ENCODE measurements around the gene MTUS2. TPM values are rescaled to one million over a fixed set of nuclear protein-coding genes. Genes with fewer than 3 reads are reported as not detected.
A peak's percentile ranks its signal among the peaks of the same experiment; 100 is the strongest.

The MTUS2 gene
- total RNA-seq, 1 experiment from 2014 or later: 6.6 TPM

- Histone ChIP-seq H3K9ac (ENCODE audit: low read length) (no peak overlapping the region), H3K36me3 (ENCODE audit: insufficient read depth, low read length) (no peaks in the 10 kb centered on the region), H3K4me1 (ENCODE audit: low read length) (no peaks in the 10 kb centered on the region), H3K9me2 (replicated peaks; ENCODE audit: insufficient read depth, low read length) (no peaks in the 10 kb centered on the region), H3K9me3 (ENCODE audit: low read length) (no peaks in the 10 kb centered on the region), H3K27me3 (ENCODE audit: low read length) (no peaks in the 10 kb centered on the region), H2AFZ (ENCODE audit: low read length) (no peak overlapping the region), H3K27ac (ENCODE audit: low read length) (no peak overlapping the region), H3K79me2 (ENCODE audit: low read length) (no peaks in the 10 kb centered on the region), H4K20me1 (ENCODE audit: insufficient read depth, low read depth, low read length) (no peaks in the 10 kb centered on the region), H3K4me3 (ENCODE audit: low read length) (no peak overlapping the region), H3K4me2 (ENCODE audit: low read depth, low read length, poor library complexity, severe bottlenecking) (no peak overlapping the region)
- no peak for DNase-seq
These were observed 280.6 kb downstream of the MTUS2 start for GRCh38 chr13:29100758-29101157.

DNA sequence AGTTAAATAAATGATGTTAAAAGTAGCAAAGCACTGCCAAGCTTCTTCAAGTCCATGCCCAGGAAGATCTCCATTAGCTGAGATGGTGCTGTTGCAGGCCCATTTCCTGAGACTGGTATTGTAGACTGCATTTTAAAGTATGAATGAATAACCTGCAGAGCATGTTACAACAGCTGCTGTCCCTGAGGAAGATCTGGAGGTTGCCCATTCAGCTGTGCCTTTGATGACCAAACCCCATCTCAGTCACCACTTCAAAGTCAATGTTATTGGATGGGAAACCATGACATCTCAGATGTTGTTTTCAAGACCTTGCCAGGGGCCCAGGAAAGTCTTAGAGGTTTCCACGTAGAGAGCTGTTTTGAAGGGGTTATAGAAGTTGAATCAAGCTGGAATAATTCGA, 281.3 kb downstream of the MTUS2 start:
- Histone ChIP-seq H3K79me2 (ENCODE audit: low read length) (no peaks in the 10 kb centered on the region), H3K4me1 (ENCODE audit: low read length) (no peaks in the 10 kb centered on the region), H3K4me2 (ENCODE audit: low read depth, low read length, poor library complexity, severe bottlenecking) (no peak overlapping the region), H3K9me3 (ENCODE audit: low read length) (no peaks in the 10 kb centered on the region), H3K27ac (ENCODE audit: low read length) (no peak overlapping the region), H2AFZ (ENCODE audit: low read length) (no peak overlapping the region), H3K36me3 (ENCODE audit: insufficient read depth, low read length) (no peaks in the 10 kb centered on the region), H3K4me3 (ENCODE audit: low read length) (no peak overlapping the region), H4K20me1 (ENCODE audit: insufficient read depth, low read depth, low read length) (no peaks in the 10 kb centered on the region), H3K9me2 (replicated peaks; ENCODE audit: insufficient read depth, low read length) (no peaks in the 10 kb centered on the region), H3K27me3 (ENCODE audit: low read length) (no peaks in the 10 kb centered on the region), H3K9ac (ENCODE audit: low read length) (no peak overlapping the region)
- DNase-seq: no peak

- Histone ChIP-seq H3K27me3 (ENCODE audit: low read length) (no peaks in the 10 kb centered on the region), H3K9me2 (replicated peaks; ENCODE audit: insufficient read depth, low read length) (no peaks in the 10 kb centered on the region), H3K79me2 (ENCODE audit: low read length) (no peaks in the 10 kb centered on the region), H3K4me3 (ENCODE audit: low read length) (no peak overlapping the region), H3K9ac (ENCODE audit: low read length) (no peak overlapping the region), H3K27ac (ENCODE audit: low read length) (no peak overlapping the region), H3K9me3 (ENCODE audit: low read length) (no peaks in the 10 kb centered on the region), H2AFZ (ENCODE audit: low read length) (no peak overlapping the region), H3K4me1 (ENCODE audit: low read length) (no peaks in the 10 kb centered on the region), H4K20me1 (ENCODE audit: insufficient read depth, low read depth, low read length) (no peaks in the 10 kb centered on the region), H3K4me2 (ENCODE audit: low read depth, low read length, poor library complexity, severe bottlenecking) (no peak overlapping the region), H3K36me3 (ENCODE audit: insufficient read depth, low read length) (no peaks in the 10 kb centered on the region)
- DNase-seq: no peak
These were observed 281.8 kb downstream of the MTUS2 start for GRCh38 chr13:29101905-29102304.

- H3K4me3 ChIP-seq (ENCODE audit: low read length): no peak overlapping the region
- no peaks in the 10 kb centered on the region for H3K36me3 ChIP-seq (ENCODE audit: insufficient read depth, low read length)
These were observed 283.1 kb downstream of the MTUS2 start for GRCh38 chr13:29103065-29103800.

GRCh38 chr13:29104461-29104860, 284.3 kb downstream of the MTUS2 start:
- Histone ChIP-seq H3K27me3 (ENCODE audit: low read length) (no peaks in the 10 kb centered on the region), H3K9me3 (ENCODE audit: low read length) (no peaks in the 10 kb centered on the region), H3K9me2 (replicated peaks; ENCODE audit: insufficient read depth, low read length) (no peaks in the 10 kb centered on the region), H3K9ac (ENCODE audit: low read length) (no peak overlapping the region), H3K79me2 (ENCODE audit: low read length) (no peaks in the 10 kb centered on the region), H3K4me1 (ENCODE audit: low read length) (no peaks in the 10 kb centered on the region), H3K27ac (ENCODE audit: low read length) (no peak overlapping the region), H3K4me2 (ENCODE audit: low read depth, low read length, poor library complexity, severe bottlenecking) (no peak overlapping the region), H3K36me3 (ENCODE audit: insufficient read depth, low read length) (no peaks in the 10 kb centered on the region), H4K20me1 (ENCODE audit: insufficient read depth, low read depth, low read length) (no peaks in the 10 kb centered on the region), H2AFZ (ENCODE audit: low read length) (no peak overlapping the region), H3K4me3 (ENCODE audit: low read length) (no peak overlapping the region)
- DNase-seq: no peak

More at GRCh38 chr13:29103065-29103800, 283.1 kb downstream of the MTUS2 start:
- Histone ChIP-seq H3K4me1 (ENCODE audit: low read length) (no peaks in the 10 kb centered on the region), H3K27me3 (ENCODE audit: low read length) (no peaks in the 10 kb centered on the region), H3K9me2 (replicated peaks; ENCODE audit: insufficient read depth, low read length) (no peaks in the 10 kb centered on the region), H3K9me3 (ENCODE audit: low read length) (no peaks in the 10 kb centered on the region), H3K4me2 (ENCODE audit: low read depth, low read length, poor library complexity, severe bottlenecking) (no peak overlapping the region), H4K20me1 (ENCODE audit: insufficient read depth, low read depth, low read length) (no peaks in the 10 kb centered on the region), H3K9ac (ENCODE audit: low read length) (no peak overlapping the region), H3K27ac (ENCODE audit: low read length) (no peak overlapping the region), H3K79me2 (ENCODE audit: low read length) (no peaks in the 10 kb centered on the region), H2AFZ (ENCODE audit: low read length) (no peak overlapping the region)
- DNase-seq: no peak

DNA sequence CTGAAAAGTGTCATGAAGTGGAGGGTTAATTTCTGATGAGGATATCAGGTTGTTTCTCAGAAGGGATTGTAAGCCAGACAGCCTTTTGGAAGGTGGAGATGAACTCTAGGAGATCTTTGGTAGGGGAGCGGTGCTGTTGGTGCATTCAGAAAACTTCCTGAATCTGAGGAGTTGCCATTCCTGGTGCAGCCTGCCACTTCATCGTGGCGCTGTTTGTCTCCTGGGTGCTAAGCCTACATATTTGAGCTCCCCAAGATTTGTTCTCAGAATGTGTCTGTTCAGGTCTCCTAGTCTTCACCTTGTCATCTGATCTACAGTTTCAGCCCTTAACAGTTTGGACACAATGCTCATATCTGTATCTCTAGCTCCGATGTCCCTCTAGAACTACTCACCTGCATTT, 285.6 kb downstream of the MTUS2 start:
- Histone ChIP-seq H3K4me1 (ENCODE audit: low read length) (no peaks in the 10 kb centered on the region), H3K9me2 (replicated peaks; ENCODE audit: insufficient read depth, low read length) (no peaks in the 10 kb centered on the region), H3K27me3 (ENCODE audit: low read length) (no peaks in the 10 kb centered on the region), H3K36me3 (ENCODE audit: insufficient read depth, low read length) (no peaks in the 10 kb centered on the region), H3K4me3 (ENCODE audit: low read length) (no peak overlapping the region), H3K27ac (ENCODE audit: low read length) (no peak overlapping the region), H3K79me2 (ENCODE audit: low read length) (no peaks in the 10 kb centered on the region), H2AFZ (ENCODE audit: low read length) (no peak overlapping the region), H3K9me3 (ENCODE audit: low read length) (no peaks in the 10 kb centered on the region), H4K20me1 (ENCODE audit: insufficient read depth, low read depth, low read length) (no peaks in the 10 kb centered on the region), H3K9ac (ENCODE audit: low read length) (no peak overlapping the region), H3K4me2 (ENCODE audit: low read depth, low read length, poor library complexity, severe bottlenecking) (no peak overlapping the region)
- DNase-seq: peak; percentile 61

DNA sequence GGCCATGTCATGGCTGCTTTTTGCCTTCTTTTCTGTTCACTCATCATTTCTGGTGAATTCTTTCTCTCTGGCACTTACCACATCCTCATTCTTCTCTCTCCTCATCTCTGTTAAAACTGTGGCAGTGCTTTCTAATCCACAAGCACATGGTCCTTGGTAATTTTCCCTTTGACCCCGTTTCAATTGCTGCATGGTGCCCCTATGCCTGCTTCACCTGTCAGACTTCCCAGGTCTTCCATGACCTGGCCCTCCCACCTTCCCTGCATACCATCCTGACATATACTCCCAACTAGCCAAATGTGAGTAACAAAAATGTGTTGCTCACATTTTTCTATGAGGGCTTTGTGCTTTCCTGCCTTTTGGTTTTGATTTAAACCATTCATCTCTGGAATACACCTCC, 286.5 kb downstream of the MTUS2 start:
- Histone ChIP-seq H3K36me3 (ENCODE audit: insufficient read depth, low read length) (no peaks in the 10 kb centered on the region), H3K9me2 (replicated peaks; ENCODE audit: insufficient read depth, low read length) (no peaks in the 10 kb centered on the region), H3K27me3 (ENCODE audit: low read length) (no peaks in the 10 kb centered on the region), H3K9ac (ENCODE audit: low read length) (no peak overlapping the region), H3K4me2 (ENCODE audit: low read depth, low read length, poor library complexity, severe bottlenecking) (no peak overlapping the region), H3K4me1 (ENCODE audit: low read length) (no peaks in the 10 kb centered on the region), H3K79me2 (ENCODE audit: low read length) (no peaks in the 10 kb centered on the region), H3K9me3 (ENCODE audit: low read length) (no peaks in the 10 kb centered on the region), H4K20me1 (ENCODE audit: insufficient read depth, low read depth, low read length) (no peaks in the 10 kb centered on the region), H3K4me3 (ENCODE audit: low read length) (no peak overlapping the region), H3K27ac (ENCODE audit: low read length) (no peak overlapping the region), H2AFZ (ENCODE audit: low read length) (no peak overlapping the region)
- DNase-seq: no peak

DNA sequence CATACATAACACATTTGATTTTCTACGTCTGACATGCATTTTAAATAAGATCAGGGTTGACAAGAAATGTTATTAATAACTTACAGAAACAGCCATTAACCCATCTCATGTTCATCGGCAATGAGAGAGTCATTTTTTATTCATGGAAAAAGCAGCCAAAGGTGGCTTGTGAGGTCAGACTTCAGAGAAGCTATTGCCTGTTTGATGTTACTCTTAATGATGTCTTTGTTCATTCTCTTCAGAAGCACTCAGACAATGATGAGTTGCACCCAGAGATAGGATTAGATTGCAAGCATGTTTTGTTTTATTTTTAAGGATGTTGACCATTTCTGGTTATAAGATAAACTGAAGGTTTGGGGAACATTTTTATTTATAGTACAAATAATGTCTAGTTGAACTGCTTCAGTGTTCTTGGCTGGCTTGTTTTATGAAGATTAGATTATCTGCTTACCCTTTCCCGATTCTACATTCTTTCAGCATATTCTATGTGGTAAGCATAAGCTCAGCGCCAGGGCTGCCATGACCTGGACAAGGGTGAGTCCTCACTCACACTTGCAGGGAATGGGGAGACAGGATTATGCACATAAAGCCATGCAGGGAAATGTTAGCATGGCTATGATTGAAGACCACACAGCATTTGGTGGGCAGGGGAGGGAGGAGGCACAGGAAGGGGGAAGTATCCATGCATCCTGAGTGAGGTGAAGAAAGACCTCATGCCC, 288.1 kb downstream of the MTUS2 start:
- Histone ChIP-seq H3K9me3 (ENCODE audit: low read length) (no peaks in the 10 kb centered on the region), H3K9me2 (replicated peaks; ENCODE audit: insufficient read depth, low read length) (no peaks in the 10 kb centered on the region), H3K4me3 (ENCODE audit: low read length) (no peak overlapping the region), H3K36me3 (ENCODE audit: insufficient read depth, low read length) (no peaks in the 10 kb centered on the region), H3K4me2 (ENCODE audit: low read depth, low read length, poor library complexity, severe bottlenecking) (no peak overlapping the region), H4K20me1 (ENCODE audit: insufficient read depth, low read depth, low read length) (no peaks in the 10 kb centered on the region), H3K27ac (ENCODE audit: low read length) (no peak overlapping the region), H3K9ac (ENCODE audit: low read length) (no peak overlapping the region), H2AFZ (ENCODE audit: low read length) (no peak overlapping the region), H3K79me2 (ENCODE audit: low read length) (no peaks in the 10 kb centered on the region), H3K27me3 (ENCODE audit: low read length) (no peaks in the 10 kb centered on the region), H3K4me1 (ENCODE audit: low read length) (no peaks in the 10 kb centered on the region)
- DNase-seq: no peak

All from Karpas-422 (cell line).